NCI-H146 (cell line): ENCODE data around the gene PLPP1.
A peak's percentile ranks its signal among the peaks of the same experiment; 100 is the strongest.

Experiments
- DNase-seq: peaks from one replicate; lab custom pipeline; 2025; lab: John Stamatoyannopoulos, UW

The PLPP1 gene

GRCh38 chr5:55502759-55503158 is 32.0 kb downstream of the PLPP1 start:
- no peak for DNase-seq

GRCh38 chr5:55498457-55498856 is 36.3 kb downstream of the PLPP1 start:
- no peak for DNase-seq

GRCh38 chr5:55497712-55498111 is 37.1 kb downstream of the PLPP1 start:
- DNase-seq, result no peak

GRCh38 chr5:55495216-55495615 is 39.5 kb downstream of the PLPP1 start:
- no peak for DNase-seq

- no peak for DNase-seq
These were observed 42.3 kb downstream of the PLPP1 start for GRCh38 chr5:55492449-55492848.

- no peak for DNase-seq
These were observed 49.7 kb downstream of the PLPP1 start for GRCh38 chr5:55485073-55485472.

- no peak for DNase-seq
These were observed 50.2 kb downstream of the PLPP1 start for GRCh38 chr5:55484531-55484930.

- no peak for DNase-seq
These were observed 50.9 kb downstream of the PLPP1 start for GRCh38 chr5:55483885-55484284.

GRCh38 chr5:55481293-55481855 is 53.4 kb downstream of the PLPP1 start:
- DNase-seq, result no peak

- no peak for DNase-seq
These were observed 54.0 kb downstream of the PLPP1 start for GRCh38 chr5:55480781-55481180.

- DNase-seq, result no peak
These were observed 62.1 kb downstream of the PLPP1 start for GRCh38 chr5:55472642-55473041.

GRCh38 chr5:55471468-55471867 is 63.3 kb downstream of the PLPP1 start:
- no peak for DNase-seq

- DNase-seq, result no peak
These were observed 64.5 kb downstream of the PLPP1 start for GRCh38 chr5:55470282-55470681.

- DNase-seq, result no peak
These were observed 64.9 kb downstream of the PLPP1 start for GRCh38 chr5:55469839-55470238.

GRCh38 chr5:55467862-55468551 is 66.8 kb downstream of the PLPP1 start:
- peak; percentile 62 for DNase-seq

- no peak for DNase-seq
These were observed 71.2 kb downstream of the PLPP1 start for GRCh38 chr5:55463613-55464012.

- DNase-seq, result no peak
These were observed 75.2 kb downstream of the PLPP1 start for GRCh38 chr5:55459572-55459971.

GRCh38 chr5:55456216-55456895 is 78.4 kb downstream of the PLPP1 start:
- no peak for DNase-seq

GRCh38 chr5:55454282-55454681 is 80.5 kb downstream of the PLPP1 start:
- DNase-seq, result peak; percentile 9

- DNase-seq, result no peak
These were observed 81.6 kb downstream of the PLPP1 start for GRCh38 chr5:55453211-55453610.

GRCh38 chr5:55451976-55452375 is 82.8 kb downstream of the PLPP1 start:
- no peak for DNase-seq

- no peak for DNase-seq
These were observed 84.6 kb downstream of the PLPP1 start for GRCh38 chr5:55450050-55450765.
